ENCODE results near the gene LIMK2. TPM values are rescaled to one million over a fixed set of nuclear protein-coding genes. Genes with fewer than 3 reads are reported as not detected.
A peak's percentile ranks its signal among the peaks of the same experiment; 100 is the strongest.

Gene LIMK2
- total and polyA plus RNA-seq, 9 of the 15 experiments (the other 6 are each of a cell fraction or from before 2014, with no cell fraction given), result 1.1 to 14.5 (median 8.5) TPM

DNA sequence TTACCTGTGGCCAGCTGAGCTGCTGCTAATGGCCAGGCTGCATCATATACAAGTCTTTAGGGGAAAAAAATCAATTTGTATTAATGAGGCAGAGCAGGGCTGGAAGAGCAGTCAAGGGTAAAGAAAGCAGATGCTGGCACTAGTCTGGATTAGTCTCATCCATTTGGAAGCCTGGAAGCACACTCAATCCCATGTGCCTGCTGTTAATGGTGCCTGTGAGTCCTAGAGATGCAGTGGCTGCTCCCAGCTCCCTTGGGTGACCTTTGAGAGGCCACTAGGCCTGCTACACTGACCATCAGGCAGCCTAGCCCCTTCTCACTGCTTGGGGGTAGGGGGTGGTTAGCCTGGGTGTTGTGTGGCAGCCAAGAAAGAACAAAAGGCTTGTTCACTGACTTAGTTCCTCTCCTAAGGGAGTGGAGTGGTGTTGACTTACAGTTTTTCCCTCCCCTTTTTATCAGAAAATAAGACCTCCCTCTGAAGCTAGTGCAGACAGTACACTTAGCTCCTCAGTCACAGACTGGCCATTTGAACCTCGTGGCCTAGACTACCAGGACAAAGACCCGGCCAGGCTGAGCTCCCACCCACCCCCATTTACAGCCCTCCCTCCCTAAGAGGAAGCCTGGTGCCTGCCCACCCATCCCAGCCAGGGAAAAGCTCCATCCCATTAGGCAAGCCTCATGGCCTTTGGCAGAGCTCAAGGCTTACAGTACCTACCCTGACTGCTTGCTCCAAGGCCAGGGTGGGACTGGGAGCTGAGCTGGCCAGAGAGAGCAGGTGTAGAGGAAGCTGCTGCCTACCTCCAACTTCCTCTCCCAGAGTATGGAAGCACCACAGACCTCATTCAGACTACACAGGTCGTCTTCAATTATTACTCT is 72.4 kb downstream of the LIMK2 start:
- DNase-seq (ENCODE audit: extremely low read depth in 1 of 4, low spot score in 3 of 4), result no peak
- peak; percentile 47 for ATAC-seq
- Histone ChIP-seq H2AFZ (ENCODE audit: low read depth, low read length) (no peak overlapping the region; the same call in 1 of the 2 replicates), H3K9me3 (replicated peaks; ENCODE audit: control insufficient read depth, insufficient read depth, low read depth, low read length) (no peaks in the 10 kb centered on the region), H3K4me1 (replicated peaks in 1 of 2; ENCODE audit: control insufficient read depth in 2 of 2, insufficient read depth in 2 of 2, low read length in 2 of 2) (peaks cover 3 to 4% of the 10 kb centered on the region in 2 experiments; a peak in 4 of 5 replicates), H3K36me3 (ENCODE audit: control insufficient read depth, insufficient read depth, low read length) (no peaks in the 10 kb centered on the region), H3K9me1 (ENCODE audit: control insufficient read depth, insufficient read depth, low read length) (no peaks in the 10 kb centered on the region), H3K4me2 (ENCODE audit: insufficient read depth, low read length) (no peak overlapping the region), H3K27me3 (ENCODE audit: control insufficient read depth in 2 of 2, insufficient read depth in 2 of 2, low read length in 2 of 2) (no peaks in the 10 kb centered on the region), H4K20me1 (replicated peaks; ENCODE audit: control insufficient read depth, insufficient read depth, low read length) (no peaks in the 10 kb centered on the region), H3K79me2 (ENCODE audit: control insufficient read depth, insufficient read depth, low read length) (no peaks in the 10 kb centered on the region), H3K27ac (ENCODE audit: extremely low read depth, low read depth, low read length) (no peak overlapping the region; the same call in 2 of the 3 replicates), H3K4me3 (no peak overlapping the region), H3K9ac (ENCODE audit: insufficient read depth in 1 of 2, low read depth in 2 of 2, low read length in 2 of 2) (peak overlapping the region in 1 of 2 experiments; percentile 81; a peak in 1 of 4 replicates)
- intact Hi-C loops (cut with micrococcal nuclease) (no loop called here), in situ Hi-C loops (cut with MboI) (no loop called here)
- ChIA-PET CTCF (ENCODE audit: low intra/inter-chr PET ratio) (no interaction called here), POLR2A (interaction anchor here (0.7 to 1.8 kb wide), 6 partner anchors 9 to 143 kb away, joined by 3 to 5 read pairs (median 4); no protein-coding TSS in a partner anchor)
- TF ChIP-seq MCM7 (IDR thresholded peaks at IDR 0.05), result no peak
- no peak for TF ChIP-seq NONO (IDR thresholded peaks at IDR 0.05; ENCODE audit: low read depth in 2 of 2, low read length in 1 of 2)
- TF ChIP-seq CBX3 (IDR thresholded peaks at IDR 0.05; ENCODE audit: borderline replicate concordance in 1 of 2, low read length in 2 of 2), result no peak
- no TSS peak for BruUV-seq (replicated peaks)
- no peak for FAIRE-seq
- 15% methylated on average over 3 of the region's 3 CpGs for WGBS (ENCODE audit: insufficient coverage, low coverage, missing lambda C conversion rate)

Measured in K562 (cell line).